ENCODE measurements around the gene RAB43. TPM values are rescaled to one million over a fixed set of nuclear protein-coding genes. Genes with fewer than 3 reads are reported as not detected.

RAB43 gene
- total RNA-seq, 4 donors from 2014 or later = 7.5 to 18.4 (median 17.6) TPM

GRCh38 chr3:129061023-129061887 is 60.3 kb downstream of the RAB43 start:
- WGBS = 84% methylated on average over 9 of the region's 19 CpGs
- intact Hi-C loops (cut with DNase I) = no loop called here
- Histone ChIP-seq H3K4me1 (peaks cover 0 to 11% (median 10%) of the 10 kb centered on the region in 4 donors), H3K36me3 (no peaks in the 10 kb centered on the region), H3K4me3 (no peak overlapping the region), H3K9me3 (no peaks in the 10 kb centered on the region), H3K27ac (replicated peaks in 1 of 4) (no peak overlapping the region), H3K27me3 (no peaks in the 10 kb centered on the region)
- no peak for DNase-seq (ENCODE audit: extremely low spot score)
- TF ChIP-seq EP300 (IDR thresholded peaks at IDR 0.05) = no peak
- no peak for TF ChIP-seq POLR2AphosphoS5 (IDR thresholded peaks at IDR 0.05)
- no peak for TF ChIP-seq POLR2A (IDR thresholded peaks at IDR 0.05; ENCODE audit: low read depth)
- TF ChIP-seq, protein P1, sequence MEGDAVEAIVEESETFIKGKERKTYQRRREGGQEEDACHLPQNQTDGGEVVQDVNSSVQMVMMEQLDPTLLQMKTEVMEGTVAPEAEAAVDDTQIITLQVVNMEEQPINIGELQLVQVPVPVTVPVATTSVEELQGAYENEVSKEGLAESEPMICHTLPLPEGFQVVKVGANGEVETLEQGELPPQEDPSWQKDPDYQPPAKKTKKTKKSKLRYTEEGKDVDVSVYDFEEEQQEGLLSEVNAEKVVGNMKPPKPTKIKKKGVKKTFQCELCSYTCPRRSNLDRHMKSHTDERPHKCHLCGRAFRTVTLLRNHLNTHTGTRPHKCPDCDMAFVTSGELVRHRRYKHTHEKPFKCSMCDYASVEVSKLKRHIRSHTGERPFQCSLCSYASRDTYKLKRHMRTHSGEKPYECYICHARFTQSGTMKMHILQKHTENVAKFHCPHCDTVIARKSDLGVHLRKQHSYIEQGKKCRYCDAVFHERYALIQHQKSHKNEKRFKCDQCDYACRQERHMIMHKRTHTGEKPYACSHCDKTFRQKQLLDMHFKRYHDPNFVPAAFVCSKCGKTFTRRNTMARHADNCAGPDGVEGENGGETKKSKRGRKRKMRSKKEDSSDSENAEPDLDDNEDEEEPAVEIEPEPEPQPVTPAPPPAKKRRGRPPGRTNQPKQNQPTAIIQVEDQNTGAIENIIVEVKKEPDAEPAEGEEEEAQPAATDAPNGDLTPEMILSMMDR (IDR thresholded peaks at IDR 0.05) = no peak

GRCh38 chr3:129060276-129061022 is 61.2 kb downstream of the RAB43 start, which contains the start of gene GP9:
TSS of gene GP9 (plus strand) at chr3:129060779. CDS start at chr3:129061740, 961 bp downstream.
- no peaks in the 10 kb centered on the region for H3K36me3 ChIP-seq
- 92% methylated on average over 5 of the region's 13 CpGs for WGBS
- H3K27me3 ChIP-seq = no peaks in the 10 kb centered on the region
- no peak within 1 kb of the TSS for H3K4me3 ChIP-seq
- intact Hi-C loops (cut with DNase I) = no loop called here
- H3K4me1 ChIP-seq = peaks cover 0 to 11% (median 10%) of the 10 kb centered on the region in 4 donors
- H3K27ac ChIP-seq (replicated peaks in 1 of 4) = no peak within 1 kb of the TSS
- no peak for DNase-seq (ENCODE audit: extremely low spot score)
- no peak for TF ChIP-seq EP300 (IDR thresholded peaks at IDR 0.05)
- no peak for TF ChIP-seq POLR2AphosphoS5 (IDR thresholded peaks at IDR 0.05)
- TF ChIP-seq, protein P1 (IDR thresholded peaks at IDR 0.05) = no peak
- TF ChIP-seq POLR2A (IDR thresholded peaks at IDR 0.05; ENCODE audit: low read depth) = no peak
- H3K9me3 ChIP-seq = no peaks in the 10 kb centered on the region

DNA sequence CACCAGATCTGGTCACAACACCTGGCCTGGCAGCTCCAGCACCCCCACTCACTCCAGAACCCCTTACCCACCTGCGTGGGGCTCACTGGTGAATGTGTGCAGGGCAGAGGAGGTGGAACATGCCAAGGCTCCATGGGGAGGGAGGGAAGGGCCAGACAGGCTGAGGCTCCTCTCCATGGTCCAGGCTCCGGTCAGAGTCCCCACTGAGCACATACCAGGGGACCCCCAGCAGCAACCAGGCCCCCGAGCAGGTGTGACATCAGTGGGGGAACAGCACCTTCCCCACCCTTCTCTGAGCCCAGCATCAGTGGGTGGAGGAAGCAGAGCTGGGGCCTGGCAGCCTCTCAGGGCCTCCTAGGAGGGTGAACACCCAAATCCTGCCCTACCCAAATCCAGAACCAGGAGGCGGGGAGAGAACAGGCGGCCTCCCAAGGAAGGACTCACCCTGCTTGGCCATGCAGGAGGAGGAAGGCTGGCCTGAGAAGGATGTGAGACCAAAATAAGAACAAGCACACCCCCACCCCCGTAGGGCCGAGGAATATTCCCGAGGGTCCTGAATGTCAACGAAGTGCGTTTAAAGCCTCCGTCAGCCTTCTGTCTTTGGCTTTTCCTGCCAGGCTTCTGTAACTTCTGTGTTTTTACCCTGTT is 62.2 kb downstream of the RAB43 start:
- no peaks in the 10 kb centered on the region for H3K9me3 ChIP-seq
- TF ChIP-seq POLR2A (IDR thresholded peaks at IDR 0.05; ENCODE audit: low read depth) = no peak
- no peak for TF ChIP-seq EP300 (IDR thresholded peaks at IDR 0.05)
- TF ChIP-seq, protein P1 (IDR thresholded peaks at IDR 0.05) = no peak
- no peak for TF ChIP-seq POLR2AphosphoS5 (IDR thresholded peaks at IDR 0.05)
- no peaks in the 10 kb centered on the region for H3K27me3 ChIP-seq
- H3K4me3 ChIP-seq = no peak overlapping the region
- WGBS = 78% methylated on average over 11 of the region's 11 CpGs
- intact Hi-C loops (cut with DNase I) = no loop called here
- H3K4me1 ChIP-seq = peaks cover 0 to 11% (median 10%) of the 10 kb centered on the region in 4 donors
- H3K27ac ChIP-seq (replicated peaks in 1 of 4) = no peak overlapping the region
- no peak for DNase-seq (ENCODE audit: extremely low spot score)
- H3K36me3 ChIP-seq = no peaks in the 10 kb centered on the region

DNA sequence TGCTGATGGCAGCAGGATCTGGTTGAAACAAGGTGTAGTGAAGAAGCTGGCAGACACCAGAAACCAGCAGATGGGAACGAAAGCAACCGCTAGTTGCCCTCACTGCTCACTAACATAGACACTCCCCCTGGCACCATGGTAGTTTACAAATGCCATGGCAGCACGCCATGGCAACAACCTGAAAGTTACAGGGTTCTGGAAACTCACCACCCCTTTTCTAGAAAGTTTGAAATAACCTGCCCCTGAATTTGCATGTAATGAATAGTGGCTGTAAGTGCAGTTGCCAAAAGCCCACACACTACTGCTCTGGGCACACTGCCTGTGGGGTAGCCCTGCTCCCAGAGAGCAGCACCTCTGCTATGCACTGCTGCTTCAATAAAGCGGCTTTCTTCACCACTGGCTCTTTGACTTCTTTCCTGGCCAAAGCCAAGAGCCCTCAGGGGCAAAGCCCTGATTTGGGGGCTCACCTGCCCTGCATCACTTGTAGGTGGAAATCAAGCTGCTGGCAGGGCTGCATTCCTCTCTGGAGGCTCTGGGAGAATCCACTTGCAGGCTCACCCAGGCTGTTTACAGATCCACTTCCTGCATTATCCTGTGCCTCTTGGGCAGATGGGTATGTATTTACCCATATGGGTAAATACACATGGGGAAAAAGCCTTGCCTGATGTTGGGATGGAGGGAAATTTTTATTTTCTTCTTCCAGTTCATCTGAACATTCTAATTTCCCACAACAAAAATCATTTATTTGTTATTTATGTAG is 63.0 kb downstream of the RAB43 start:
- 64% methylated on average over 3 of the region's 4 CpGs for WGBS
- H3K36me3 ChIP-seq = no peaks in the 10 kb centered on the region
- TF ChIP-seq POLR2AphosphoS5 (IDR thresholded peaks at IDR 0.05) (no peak), POLR2A (IDR thresholded peaks at IDR 0.05; ENCODE audit: low read depth) (no peak), EP300 (IDR thresholded peaks at IDR 0.05) (no peak)
- TF ChIP-seq, protein P1 (IDR thresholded peaks at IDR 0.05) = no peak
- intact Hi-C loops (cut with DNase I) = no loop called here
- H3K27ac ChIP-seq (replicated peaks in 1 of 4) = no peak overlapping the region
- DNase-seq (ENCODE audit: extremely low spot score) = no peak
- H3K4me3 ChIP-seq = no peak overlapping the region
- H3K9me3 ChIP-seq = no peaks in the 10 kb centered on the region
- no peaks in the 10 kb centered on the region for H3K27me3 ChIP-seq
- H3K4me1 ChIP-seq = peaks cover 4 to 17% (median 15%) of the 10 kb centered on the region in 4 donors
